Adipocyte (in vitro differentiated cells): ENCODE measurements around the gene CFC1B.
"Not testable (repeated sequence)": the region's sequence is repeated elsewhere in the genome, so short reads cannot be mapped to it uniquely, and the experiment has no call there.

Experiments used
- DNase-seq: peaks from one replicate; pipeline ENCODE4 v3.0.0-alpha.2; 2015; ENCODE audit warnings: low read depth
- H3K27me3 ChIP-seq: replicated peaks from 2 replicates; pipeline ENCODE4 v1.7.0; 2013; ENCODE audit warnings: mild to moderate bottlenecking, low read length, moderate library complexity; ENCODE audit not compliant: control insufficient read depth, insufficient read depth
- H3K36me3 ChIP-seq: 2 replicates; pipeline ENCODE4 v1.7.0; 2013; ENCODE audit warnings: low read length, mild to moderate bottlenecking, moderate library complexity; ENCODE audit not compliant: control insufficient read depth, insufficient read depth, severe bottlenecking
- H3K4me1 ChIP-seq: 2 replicates; pipeline ENCODE4 v1.7.0; 2013; ENCODE audit warnings: mild to moderate bottlenecking, low read length, moderate library complexity; ENCODE audit not compliant: control insufficient read depth, insufficient read depth
- H3K4me3 ChIP-seq: 2 replicates; pipeline ENCODE4 v1.7.0; 2013; ENCODE audit warnings: mild to moderate bottlenecking, low read length, moderate library complexity
- H3K9ac ChIP-seq: 2 replicates; pipeline ENCODE4 v1.7.0; 2013; ENCODE audit warnings: mild to moderate bottlenecking, low read length, moderate library complexity
- H3K9me3 ChIP-seq: 2 replicates; pipeline ENCODE4 v1.7.0; 2013; ENCODE audit warnings: mild to moderate bottlenecking, low read length, moderate library complexity; ENCODE audit not compliant: control insufficient read depth

CFC1B gene

DNA sequence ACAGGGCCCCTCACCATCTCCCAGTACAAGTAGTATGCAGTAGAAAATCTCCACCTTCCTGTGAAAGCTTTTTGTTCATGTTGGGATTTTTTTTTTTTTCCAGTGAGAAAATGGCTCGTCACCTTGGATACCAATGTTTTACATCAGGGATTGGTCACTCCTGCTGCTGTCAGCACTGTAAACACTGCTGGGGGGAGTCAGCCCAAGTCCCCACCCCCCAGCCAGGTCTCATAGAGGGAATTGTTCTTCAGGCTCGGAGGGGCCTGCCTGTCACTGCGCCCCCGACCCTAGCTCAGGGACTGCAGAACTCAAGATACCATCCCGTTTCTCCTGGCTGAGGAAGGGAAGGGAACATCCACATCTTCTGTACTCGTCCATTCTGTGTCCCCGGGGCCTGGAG, at the start of gene CFC1B:
Gene CFC1B (plus strand): TSS at position 231 of the 400 bp plus-strand sequence. CDS start 263 bp downstream, outside the sequence.
- not testable (repeated sequence) for H3K4me3 ChIP-seq, H3K9ac ChIP-seq, DNase-seq, H3K27me3 ChIP-seq, H3K9me3 ChIP-seq, H3K4me1 ChIP-seq, H3K36me3 ChIP-seq

DNA sequence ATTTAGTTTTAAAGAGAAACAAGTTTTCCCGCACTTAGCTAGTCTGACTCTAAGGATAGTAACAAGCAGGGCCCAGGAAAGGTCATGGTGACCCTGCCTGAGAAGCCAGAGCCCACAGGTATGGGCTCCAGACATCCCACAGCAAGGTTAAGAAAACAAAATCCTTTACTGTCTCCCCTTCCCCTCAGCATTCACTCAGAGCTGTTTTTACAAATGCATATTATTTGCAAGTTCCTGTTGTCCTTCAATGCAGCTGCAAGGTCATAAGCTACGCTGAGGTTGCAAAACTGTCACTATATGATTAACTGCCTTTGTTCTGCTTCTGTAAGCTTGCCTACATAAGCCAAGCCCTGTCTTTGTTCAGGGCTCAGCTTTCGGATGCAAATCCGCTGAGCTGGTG, 29.9 kb upstream of the CFC1B start:
- not testable (repeated sequence) for H3K4me1 ChIP-seq, H3K36me3 ChIP-seq, DNase-seq, H3K27me3 ChIP-seq, H3K9ac ChIP-seq, H3K4me3 ChIP-seq, H3K9me3 ChIP-seq

DNA sequence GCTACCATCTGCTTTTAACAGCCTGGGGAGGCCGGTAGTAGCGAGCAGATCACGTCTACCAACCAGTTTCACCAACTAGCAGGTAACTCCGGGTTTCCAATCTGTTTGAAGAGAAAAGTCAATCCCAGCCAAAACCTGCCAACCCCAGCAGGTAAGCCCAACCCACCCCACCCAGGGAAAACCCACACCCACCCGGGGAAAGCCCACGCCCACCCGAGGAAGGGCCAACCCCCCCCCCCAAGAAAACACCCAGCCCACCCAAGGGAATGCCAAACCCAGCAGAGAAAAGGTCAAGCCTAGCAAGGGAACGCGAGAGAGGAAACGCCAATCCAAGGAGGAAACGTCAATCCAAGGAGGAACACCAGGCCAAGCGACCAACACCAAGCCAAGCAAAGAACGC, 11.8 kb upstream of the CFC1B start, which contains the start of gene POTEI:
Gene POTEI (minus strand): TSS at position 101 of the 400 bp plus-strand sequence. CDS start 93 bp downstream, at position 8.
- not testable (repeated sequence) for H3K36me3 ChIP-seq, DNase-seq, H3K9ac ChIP-seq, H3K4me3 ChIP-seq, H3K9me3 ChIP-seq, H3K27me3 ChIP-seq, H3K4me1 ChIP-seq

DNA sequence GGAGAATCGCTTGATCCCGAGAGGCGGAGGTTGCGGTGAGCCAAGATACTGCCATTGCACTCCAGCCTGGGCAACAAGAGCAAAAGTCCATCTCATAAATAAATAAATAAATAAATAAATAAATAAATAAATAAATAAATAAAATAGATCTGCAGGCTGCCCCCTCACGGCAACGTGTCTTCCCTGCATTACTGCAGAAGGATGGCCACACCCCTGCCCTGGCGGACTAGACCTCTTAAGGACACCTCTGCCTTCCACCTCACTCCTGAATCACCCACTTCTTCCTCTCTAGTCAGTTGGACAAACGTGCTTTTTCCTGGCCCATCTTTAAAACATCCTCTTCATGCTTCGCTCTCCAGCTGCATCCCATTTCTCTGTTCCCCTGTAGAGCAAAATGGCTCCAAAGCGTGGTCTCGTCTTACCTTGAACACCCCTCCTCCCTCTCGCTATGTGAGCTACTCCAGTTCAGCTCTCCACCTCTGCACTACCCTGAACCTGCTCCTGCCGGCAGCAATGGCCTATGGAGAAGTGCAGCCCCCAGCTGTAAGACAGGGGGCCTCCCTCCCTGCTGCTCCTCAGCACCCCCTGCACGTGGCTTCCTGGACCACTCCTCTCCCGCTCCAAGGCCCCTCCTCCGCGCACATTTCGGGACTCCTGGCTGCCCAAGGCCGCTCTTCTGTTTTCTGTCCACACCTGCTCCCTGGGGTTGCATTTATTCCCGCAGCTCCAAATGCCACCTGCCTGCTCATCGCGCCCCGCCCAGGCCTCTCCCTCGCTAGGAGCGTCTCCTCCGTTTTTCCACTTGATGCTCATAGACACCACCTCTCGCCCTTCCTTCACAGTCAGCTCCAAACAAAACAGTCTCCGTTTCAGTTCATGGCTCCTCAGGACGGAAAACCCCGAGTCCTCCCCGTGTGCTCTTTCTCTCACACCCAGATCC, 9.9 kb upstream of the CFC1B start:
- H3K4me3 ChIP-seq, H3K27me3 ChIP-seq, DNase-seq, H3K9me3 ChIP-seq, H3K36me3 ChIP-seq, H3K9ac ChIP-seq, H3K4me1 ChIP-seq: not testable (repeated sequence)

DNA sequence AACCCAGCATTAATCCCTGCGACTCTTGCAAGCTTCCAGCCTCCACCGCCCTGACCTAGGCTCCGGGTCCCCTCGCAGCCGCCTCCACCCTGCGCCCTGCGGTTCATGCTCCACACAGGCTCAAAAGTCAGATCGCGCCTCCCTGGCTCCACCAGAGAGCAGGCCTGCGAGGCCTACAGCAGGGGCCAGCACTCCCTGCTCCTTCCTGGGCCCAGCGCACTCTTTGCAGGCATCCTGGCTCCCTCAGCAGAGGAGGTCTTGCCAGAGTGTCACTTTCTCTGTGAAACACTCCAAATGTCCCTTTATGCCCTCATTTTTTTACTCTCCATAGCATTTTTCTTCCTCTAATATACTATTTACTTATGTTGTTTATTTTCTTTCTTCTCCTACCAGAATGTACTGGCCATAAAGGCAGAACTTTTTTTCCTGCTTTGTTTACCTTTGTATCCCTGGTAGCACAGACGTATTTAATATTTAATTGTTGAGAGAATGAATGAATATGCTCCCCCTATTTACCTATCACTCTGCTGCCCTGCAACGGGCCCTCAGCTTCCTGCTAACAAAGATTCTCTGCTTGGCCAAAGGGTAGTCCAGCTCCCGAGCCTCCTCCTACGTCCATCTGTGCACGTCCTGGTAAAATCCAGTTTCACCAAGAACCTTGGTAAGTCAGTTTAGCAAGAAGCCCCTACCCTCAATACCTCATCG, 9.1 kb upstream of the CFC1B start:
- H3K9me3 ChIP-seq, H3K4me1 ChIP-seq, H3K9ac ChIP-seq, H3K27me3 ChIP-seq, H3K4me3 ChIP-seq, H3K36me3 ChIP-seq, DNase-seq: not testable (repeated sequence)

DNA sequence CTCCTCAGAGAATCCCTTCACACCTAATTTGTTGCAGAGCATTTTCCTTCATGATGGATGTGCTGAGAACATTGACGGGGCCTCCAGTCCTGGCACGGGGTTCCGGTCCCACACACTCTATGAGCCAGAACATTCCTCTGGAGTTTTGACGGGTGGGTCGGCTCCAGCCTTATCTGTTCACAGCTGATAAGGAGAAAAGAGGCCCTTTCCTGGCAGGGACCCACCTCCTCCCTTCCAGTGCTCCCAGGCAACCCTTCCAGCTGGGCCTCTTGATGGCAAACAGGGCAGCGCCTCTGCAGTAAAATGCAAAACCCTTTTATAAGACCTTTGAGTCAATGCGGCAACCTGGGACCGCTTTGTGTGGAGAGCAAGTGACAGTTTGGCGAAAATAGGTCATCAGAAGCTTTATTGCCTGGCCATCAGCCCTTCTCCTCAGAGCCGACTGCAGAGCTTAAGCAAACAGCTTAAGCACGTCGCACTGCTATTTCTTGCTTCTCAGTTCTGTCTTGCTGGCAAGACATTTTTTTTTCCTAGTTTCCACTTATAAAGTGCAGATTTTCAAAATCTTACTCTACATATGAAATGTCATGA, 2.4 kb upstream of the CFC1B start:
- DNase-seq, H3K36me3 ChIP-seq, H3K9me3 ChIP-seq, H3K4me3 ChIP-seq, H3K4me1 ChIP-seq, H3K27me3 ChIP-seq, H3K9ac ChIP-seq: not testable (repeated sequence)

DNA sequence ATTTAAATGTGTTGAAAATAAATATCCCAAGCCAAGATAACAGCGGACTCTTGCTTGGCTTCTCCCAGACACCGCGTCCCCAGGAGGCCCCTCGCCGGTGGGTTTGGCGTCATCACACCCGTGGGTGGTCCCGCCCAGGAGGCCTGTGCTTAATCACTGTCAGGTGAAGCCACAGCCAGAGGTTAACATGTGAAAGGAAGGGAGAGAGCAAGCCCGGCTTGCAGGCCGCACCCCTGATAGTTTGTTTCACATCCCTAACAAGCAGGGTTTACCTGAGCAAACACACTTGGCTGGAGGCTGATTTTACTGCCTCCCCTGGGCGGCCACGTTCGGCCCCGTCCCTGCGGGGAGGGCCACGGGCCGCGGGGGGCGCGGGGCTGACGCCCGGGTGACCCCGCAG, 1.4 kb downstream of the CFC1B start:
- not testable (repeated sequence) for H3K9me3 ChIP-seq, H3K36me3 ChIP-seq, H3K4me3 ChIP-seq

DNA sequence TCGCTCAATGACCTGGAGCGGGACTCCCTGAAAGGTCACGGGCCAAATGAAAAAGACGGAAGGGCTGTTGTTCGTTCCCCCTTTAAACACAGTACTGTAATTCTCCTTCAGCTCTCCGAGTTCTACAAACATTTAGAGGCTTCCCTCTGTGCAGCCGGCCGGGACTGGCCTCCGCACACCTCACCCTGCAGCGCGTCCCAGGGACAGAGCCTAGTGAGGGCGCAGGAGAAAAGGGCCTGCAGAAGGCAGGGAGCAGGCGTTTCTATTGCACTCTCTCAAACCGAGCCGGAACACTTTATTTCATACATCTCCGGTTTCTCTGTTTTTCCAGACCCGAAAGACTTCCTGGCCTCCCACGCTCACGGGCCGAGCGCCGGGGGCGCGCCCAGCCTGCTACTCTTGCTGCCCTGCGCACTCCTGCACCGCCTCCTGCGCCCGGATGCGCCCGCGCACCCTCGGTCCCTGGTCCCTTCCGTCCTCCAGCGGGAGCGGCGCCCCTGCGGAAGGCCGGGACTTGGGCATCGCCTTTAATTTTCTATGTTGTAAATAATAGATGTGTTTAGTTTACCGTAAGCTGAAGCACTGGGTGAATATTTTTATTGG, 6.4 kb downstream of the CFC1B start:
- not testable (repeated sequence) for H3K4me3 ChIP-seq, H3K27me3 ChIP-seq, H3K9me3 ChIP-seq, H3K9ac ChIP-seq, H3K4me1 ChIP-seq, DNase-seq, H3K36me3 ChIP-seq

More for the DNA sequence above, 1.4 kb downstream of the CFC1B start:
- not testable (repeated sequence) for H3K27me3 ChIP-seq, DNase-seq, H3K9ac ChIP-seq, H3K4me1 ChIP-seq

DNA sequence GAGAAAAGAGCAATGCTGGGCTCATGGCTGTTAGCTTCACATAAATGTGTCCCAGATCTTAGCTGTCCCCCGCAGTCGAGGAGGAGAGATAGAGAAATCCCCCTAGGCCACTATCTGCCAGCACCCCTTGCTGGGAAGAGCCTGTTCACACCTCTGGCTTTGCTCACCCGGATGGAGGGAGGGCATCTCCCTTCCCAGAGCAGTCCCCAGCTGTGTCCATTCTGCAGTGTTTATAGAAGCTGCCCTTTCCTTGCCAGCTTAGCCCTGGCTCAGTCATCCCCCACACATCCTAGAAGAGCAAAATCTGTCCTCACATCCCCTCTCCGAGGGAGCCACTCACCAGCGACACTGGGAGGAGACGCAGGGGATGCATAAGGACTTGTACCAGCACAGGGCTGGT, 8.5 kb downstream of the CFC1B start:
- not testable (repeated sequence) for H3K4me3 ChIP-seq, H3K9me3 ChIP-seq, H3K27me3 ChIP-seq, DNase-seq, H3K36me3 ChIP-seq, H3K4me1 ChIP-seq, H3K9ac ChIP-seq

DNA sequence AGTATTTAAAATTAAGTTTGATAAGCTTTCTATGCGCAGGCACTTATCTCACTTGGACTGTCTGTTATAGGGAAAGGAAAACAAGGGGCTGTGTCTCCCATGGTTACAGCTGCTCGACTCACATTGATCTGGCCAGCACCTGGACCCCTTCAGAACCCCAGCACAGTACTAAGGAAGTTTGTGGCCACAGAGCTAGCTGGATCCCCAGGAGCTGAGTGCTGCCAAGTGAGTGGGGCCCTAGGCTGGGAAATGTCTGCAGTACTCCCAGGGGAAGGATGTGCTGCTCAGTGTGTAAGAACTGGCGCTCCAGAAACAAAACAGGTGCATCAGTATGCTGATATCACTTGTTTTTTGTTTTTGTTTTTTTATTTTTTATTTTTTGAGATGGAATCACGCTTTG, 9.2 kb downstream of the CFC1B start:
- not testable (repeated sequence) for H3K9ac ChIP-seq, DNase-seq, H3K4me1 ChIP-seq, H3K4me3 ChIP-seq, H3K9me3 ChIP-seq, H3K36me3 ChIP-seq, H3K27me3 ChIP-seq

DNA sequence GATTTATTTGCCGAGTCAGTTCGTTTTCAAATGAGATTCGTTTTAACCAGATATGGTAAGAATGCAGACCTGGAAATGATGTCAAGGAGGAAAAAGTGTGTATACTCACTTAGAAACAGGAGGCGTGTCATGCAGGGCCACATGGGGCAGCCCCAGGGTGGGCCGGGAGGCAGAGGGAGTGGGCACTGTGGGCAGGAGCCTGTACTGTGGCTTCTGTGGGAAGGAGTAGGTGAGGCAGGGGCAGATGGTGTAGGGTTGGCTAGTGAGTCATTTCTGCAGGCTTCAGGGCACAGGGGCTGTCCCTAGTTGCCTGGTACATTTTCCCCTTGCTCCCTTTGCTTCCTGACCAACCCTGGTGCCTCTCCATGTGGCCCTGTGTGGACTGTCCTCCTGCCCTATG, 10.2 kb downstream of the CFC1B start:
- not testable (repeated sequence) for H3K4me1 ChIP-seq

More for the DNA sequence above, 10.2 kb downstream of the CFC1B start:
- not testable (repeated sequence) for H3K4me3 ChIP-seq, H3K9me3 ChIP-seq, DNase-seq, H3K36me3 ChIP-seq, H3K27me3 ChIP-seq, H3K9ac ChIP-seq
